Tibial nerve (tissue), 3 donors: ENCODE results near the gene NR2F1-AS1.

Experiments
- CTCF ChIP-seq, 5 experiments: fragments of 200-600 bp in 3 of 5; fragments of 450-650 bp in 2 of 5; sonication (generic) in 3 of 5; IDR thresholded peaks; one replicate each; pipeline ENCODE4 v1.5.1; 2016 to 2019; ENCODE audit warnings: antibody characterized with exemption in 5 of 5, mild to moderate bottlenecking in 3 of 5, moderate library complexity in 2 of 5
- POLR2A ChIP-seq, 2 donors: fragments of 450-650 bp; IDR thresholded peaks; one replicate each; pipeline ENCODE4 v1.6.1; 2017; ENCODE audit warnings: antibody characterized with exemption in 2 of 2, mild to moderate bottlenecking in 2 of 2, moderate library complexity in 2 of 2

GRCh38 chr5:93589152-93589828, 8.3 kb upstream of the NR2F1-AS1 start:
- TF ChIP-seq POLR2A (IDR thresholded peaks at IDR 0.05), result no peak
- no peak for TF ChIP-seq CTCF (IDR thresholded peaks at IDR 0.05)
